ENCODE measurements around the gene USP17L15.
"Not testable (repeated sequence)": the region's sequence is repeated elsewhere in the genome, so short reads cannot be mapped to it uniquely, and the experiment has no call there.

GRCh38 chr4:9234085-9234484 is at the start of gene USP17L15:
- not testable (repeated sequence) for TF ChIP-seq CTCF (conservative IDR thresholded peaks at IDR 0.05; ENCODE audit: low read depth, low read length); CEBPB (IDR thresholded peaks at IDR 0.05; ENCODE audit: low read depth, low read length); MXI1 (IDR thresholded peaks at IDR 0.05; ENCODE audit: borderline replicate concordance, low read depth, low read length); NFE2L2 (IDR thresholded peaks at IDR 0.05; ENCODE audit: low read depth, low read length); RAD21 (IDR thresholded peaks at IDR 0.05; ENCODE audit: low read length); POLR2A (IDR thresholded peaks at IDR 0.05; ENCODE audit: low read depth, low read length)

Measured in IMR-90 (cell line).